CD14-positive monocyte (primary cell): ENCODE results near the gene RNF215. TPM values are rescaled to one million over a fixed set of nuclear protein-coding genes. Genes with fewer than 3 reads are reported as not detected.
A peak's percentile ranks its signal among the peaks of the same experiment; 100 is the strongest.

Experiments
- DNase-seq, 3 donors: peaks; one replicate each; pipeline ENCODE4 v3.0.0-alpha.2; 2011 to 2022
- H2AFZ ChIP-seq: 2 replicates; pipeline ENCODE4 v1.6.0; 2012; ENCODE audit warnings: mild to moderate bottlenecking, low read depth, low read length, inconsistent platforms; ENCODE audit not compliant: insufficient read depth, poor library complexity, severe bottlenecking
- H3K27ac ChIP-seq, 2 donors: 1 replicate in 1 of 2; 2 replicates in 1 of 2; pipeline ENCODE4 v1.5.1; 2012 to 2013; ENCODE audit warnings: low read length in 2 of 2, control low read depth in 1 of 2, inconsistent platforms in 1 of 2, low read depth in 1 of 2, mild to moderate bottlenecking in 1 of 2
- H3K27me3 ChIP-seq, 2 donors: one replicate each; pipeline versions ENCODE4 v1.6.0 to v1.6.1; 2011 to 2013; ENCODE audit warnings: low read length in 2 of 2; ENCODE audit not compliant: control insufficient read depth in 2 of 2, insufficient read depth in 2 of 2
- H3K36me3 ChIP-seq, 2 donors: replicated peaks in 1 of 2; 1 replicate in 1 of 2; 2 replicates in 1 of 2; pipeline versions ENCODE4 v1.5.1 to v1.6.1; 2012 to 2013; ENCODE audit warnings: low read length in 2 of 2, control low read depth in 1 of 2, inconsistent platforms in 1 of 2, mild to moderate bottlenecking in 1 of 2; ENCODE audit not compliant: insufficient read depth in 2 of 2, control insufficient read depth in 1 of 2
- H3K4me1 ChIP-seq, 2 donors: 1 replicate in 1 of 2; 2 replicates in 1 of 2; pipeline versions ENCODE4 v1.5.1 to v1.6.1; 2012 to 2013; ENCODE audit warnings: low read length in 2 of 2, control low read depth in 1 of 2, inconsistent platforms in 1 of 2, mild to moderate bottlenecking in 1 of 2, moderate library complexity in 1 of 2; ENCODE audit not compliant: insufficient read depth in 2 of 2, control insufficient read depth in 1 of 2
- H3K4me2 ChIP-seq: replicated peaks from 2 replicates; pipeline ENCODE3; 2012; ENCODE audit warnings: low read length, moderate library complexity, mild to moderate bottlenecking; ENCODE audit not compliant: poor library complexity, severe bottlenecking; ENCODE audit errors: extremely low read depth
- H3K4me3 ChIP-seq, 3 experiments: fragments of 200-600 bp in 1 of 3; sonication (generic) in 1 of 3; replicated peaks in 1 of 3; 1 replicate in 2 of 3; 2 replicates in 1 of 3; pipeline ENCODE4 v1.5.1; 2011 to 2013; ENCODE audit warnings: low read length in 3 of 3, mild to moderate bottlenecking in 3 of 3, control low read depth in 2 of 3, low read depth in 2 of 3, inconsistent platforms in 1 of 3, moderate library complexity in 1 of 3
- H3K79me2 ChIP-seq: 2 replicates; pipeline ENCODE4 v1.6.0; 2012; ENCODE audit warnings: mild to moderate bottlenecking, control low read depth, inconsistent platforms, low read length, moderate library complexity; ENCODE audit not compliant: insufficient read depth
- H3K9ac ChIP-seq: 2 replicates; pipeline ENCODE4 v1.6.0; 2017; ENCODE audit warnings: low read length, mild to moderate bottlenecking; ENCODE audit not compliant: insufficient read depth, poor library complexity, severe bottlenecking
- H3K9me3 ChIP-seq, 2 donors: replicated peaks in 1 of 2; 1 replicate in 1 of 2; 2 replicates in 1 of 2; pipeline versions ENCODE4 v1.5.1 to v1.6.1; 2012 to 2013; ENCODE audit warnings: low read length in 2 of 2, control low read depth in 1 of 2; ENCODE audit not compliant: control insufficient read depth in 1 of 2, insufficient read depth in 1 of 2
- H4K20me1 ChIP-seq: 2 replicates; pipeline ENCODE4 v1.6.0; 2012; ENCODE audit warnings: mild to moderate bottlenecking, low read length, control low read depth, moderate library complexity; ENCODE audit not compliant: insufficient read depth
- H3K27ac Mint-ChIP-seq, 7 donors: one replicate each; pipeline ENCODE4 v1.8.0; 2020; ENCODE audit warnings: mild to moderate bottlenecking in 7 of 7, mixed read lengths in 7 of 7, moderate library complexity in 6 of 7, inconsistent platforms in 2 of 7
- H3K27me3 Mint-ChIP-seq, 3 donors: one replicate each; pipeline ENCODE4 v1.8.0; 2021 to 2022; ENCODE audit warnings: low read depth in 3 of 3, mild to moderate bottlenecking in 3 of 3, mixed read lengths in 3 of 3, moderate library complexity in 3 of 3, inconsistent platforms in 1 of 3
- H3K36me3 Mint-ChIP-seq, 2 donors: one replicate each; pipeline ENCODE4 v1.8.0; 2020; ENCODE audit warnings: mixed read lengths in 2 of 2, inconsistent platforms in 1 of 2, mild to moderate bottlenecking in 1 of 2
- H3K4me1 Mint-ChIP-seq: one replicate; pipeline ENCODE4 v1.8.0; 2020; ENCODE audit warnings: mild to moderate bottlenecking, mixed read lengths
- H3K4me3 Mint-ChIP-seq, 2 donors: one replicate each; pipeline ENCODE4 v1.8.0; 2020; ENCODE audit warnings: mild to moderate bottlenecking in 2 of 2, mixed read lengths in 2 of 2, moderate library complexity in 1 of 2
- H3K9me3 Mint-ChIP-seq, 7 donors: one replicate each; pipeline ENCODE4 v1.8.0; 2020 to 2022; ENCODE audit warnings: mixed read lengths in 7 of 7, mild to moderate bottlenecking in 6 of 7, moderate library complexity in 6 of 7, inconsistent platforms in 2 of 7
- CTCF ChIP-seq: fragments of 200-600 bp; IDR thresholded peaks from one replicate; pipeline ENCODE4 v1.8.0; 2022; ENCODE audit warnings: antibody characterized with exemption, mild to moderate bottlenecking
- WGBS: methylation state at CpG from one replicate; pipeline ENCODE4 v1.1.5; 2013; ENCODE audit warnings: missing lambda C conversion rate; ENCODE audit not compliant: insufficient coverage; 5-methylcytosine and 5-hydroxymethylcytosine counted together
- intact Hi-C, 2 donors: fragments of 100-400 bp; cut with micrococcal nuclease; formaldehyde crosslinking; loops; one replicate each; pipeline versions ENCODE4 v1.15.0 to v1.15.1; 2023
- polyA plus RNA-seq, 3 donors: library from polyadenylated mRNA; depleted of rRNA in 1 of 3; unstranded in 2 of 3; stranded (reverse) in 1 of 3; fragments of 300-500 nt in 2 of 3; fragments of >200 nt in 1 of 3; fragmentation: Illumina TruSeq in 2 of 3; gene quantifications; 1 replicate in 2 of 3; 2 replicates in 1 of 3; pipeline ENCODE4 v1.2.3, GENCODE V29; 2012 to 2021

The RNF215 gene
- polyA plus RNA-seq, 3 donors = 0.26 to 12.2 (median 0.42) TPM

DNA sequence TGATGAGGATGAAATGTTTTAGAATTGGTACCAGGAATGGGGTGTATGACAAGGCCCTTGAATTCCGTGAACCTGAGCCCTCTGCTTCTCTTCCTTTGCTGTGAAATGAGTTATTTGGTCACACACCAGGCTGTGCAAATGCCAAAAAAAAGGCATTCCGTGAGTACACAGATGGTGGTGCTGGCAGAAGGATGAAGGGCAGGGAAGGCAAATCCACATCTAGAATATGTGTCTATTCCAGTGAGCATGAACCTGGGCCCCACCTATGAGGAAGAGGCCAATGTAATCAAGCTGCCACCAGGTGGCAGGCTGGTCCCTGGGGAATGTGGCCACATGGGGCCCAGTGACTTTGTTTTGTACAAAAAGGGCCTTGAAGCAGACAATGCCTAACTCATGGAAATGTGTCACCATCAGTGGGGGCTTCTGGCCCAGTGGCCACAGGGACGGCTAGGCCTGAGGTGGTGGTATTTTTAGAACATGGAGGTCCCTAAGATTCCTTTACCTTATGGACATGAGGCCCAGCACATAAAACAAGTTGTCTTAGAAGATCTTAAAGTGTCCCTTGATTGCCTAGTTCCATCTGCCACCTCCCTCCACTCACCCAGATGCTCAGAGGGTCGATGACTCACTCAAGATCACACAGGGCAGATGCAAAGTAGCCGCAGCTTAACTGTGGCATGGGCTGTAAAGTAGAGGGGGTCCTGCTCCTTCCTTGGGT lies 3.9 kb upstream of the RNF215 start:
- Histone ChIP-seq H3K4me3 (no peak overlapping the region), H3K79me2 (no peaks in the 10 kb centered on the region), H3K9me3 (no peaks in the 10 kb centered on the region), H3K27me3 (peaks cover 6 to 8% of the 10 kb centered on the region in 2 donors), H2AFZ (peak overlapping the region; percentile 37), H3K9ac (no peak overlapping the region), H4K20me1 (no peaks in the 10 kb centered on the region), H3K4me2 (no peak overlapping the region), H3K36me3 (no peaks in the 10 kb centered on the region), H3K27ac (no peak overlapping the region), H3K4me1 (peaks cover 7 to 10% of the 10 kb centered on the region in 2 donors)
- H3K36me3 Mint-ChIP-seq = peaks cover 0 to 1% of the 10 kb centered on the region in 2 donors
- peaks cover 18 to 22% (median 19%) of the 10 kb centered on the region in 3 donors for H3K27me3 Mint-ChIP-seq
- peak overlapping the region in 3 of 7 donors; percentile 18 to 55 (median 22) for H3K27ac Mint-ChIP-seq
- intact Hi-C loops = loop anchor here (1.0 to 5.0 kb wide), 3 partner anchors 36 to 284 kb away; partner anchors contain the start of gene MTFP1 (in 1 of the 2)
- peaks cover 15% of the 10 kb centered on the region for H3K4me1 Mint-ChIP-seq
- peaks cover 0 to 4% (median 0%) of the 10 kb centered on the region in 7 donors for H3K9me3 Mint-ChIP-seq
- TF ChIP-seq CTCF = peak; percentile 90
- peak; percentile 62 to 74 (median 73) for DNase-seq
- WGBS = 71% methylated on average over 1 of the region's 5 CpGs
- no peak overlapping the region for H3K4me3 Mint-ChIP-seq

DNA sequence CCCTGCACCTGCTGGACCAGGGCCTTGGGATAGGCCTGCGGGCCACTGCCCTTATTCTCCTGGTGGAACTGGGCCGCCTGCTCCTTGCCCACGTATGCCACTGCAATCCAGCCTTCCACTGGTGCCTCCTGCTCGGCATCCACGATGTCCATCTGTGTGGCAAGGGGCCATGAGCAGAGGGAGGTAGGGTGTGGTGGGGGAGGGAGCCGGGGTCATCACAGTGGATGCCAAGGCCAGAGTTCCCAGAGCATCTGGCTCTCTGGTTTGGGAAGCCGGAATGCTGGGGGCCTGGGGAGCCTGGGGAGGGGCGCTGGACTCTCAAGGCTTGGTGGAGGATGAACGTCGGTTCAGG lies 627 bp downstream of the RNF215 start:
- WGBS = 32% methylated on average over 10 of the region's 10 CpGs
- Histone ChIP-seq H3K9ac (peak overlapping the region; percentile 55), H3K4me3 (peak overlapping the region; percentile 14 to 75 (median 51)), H3K9me3 (no peaks in the 10 kb centered on the region), H3K4me1 (peaks cover 10% of the 10 kb centered on the region in 2 donors), H4K20me1 (no peaks in the 10 kb centered on the region), H3K27me3 (no peaks in the 10 kb centered on the region), H3K79me2 (no peaks in the 10 kb centered on the region), H2AFZ (peak overlapping the region; percentile 86), H3K27ac (no peak overlapping the region), H3K4me2 (peak overlapping the region; percentile 88), H3K36me3 (peaks cover 0 to 15% of the 10 kb centered on the region in 2 donors)
- intact Hi-C loops = loop anchor here (1.0 to 5.0 kb wide), 5 partner anchors 30 to 279 kb away; partner anchors contain the start of genes CASTOR1 (in 1 of the 2), CCDC157 (in 1 of the 2), MTFP1 (in 1 of the 2) and SF3A1 (in 1 of the 2)
- Mint-ChIP-seq H3K9me3 (peaks cover 0 to 4% (median 0%) of the 10 kb centered on the region in 7 donors), H3K4me1 (peaks cover 14% of the 10 kb centered on the region), H3K27ac (peak overlapping the region in 5 of 7 donors; percentile 60 to 85 (median 80)), H3K27me3 (peaks cover 1 to 8% (median 4%) of the 10 kb centered on the region in 3 donors), H3K36me3 (peaks cover 7 to 8% of the 10 kb centered on the region in 2 donors), H3K4me3 (peak overlapping the region; percentile 82 to 88)
- TF ChIP-seq CTCF = no peak
- no peak for DNase-seq
